DOHH2 (cell line): ENCODE measurements around the gene OR8D1.

Source experiments
- H3F3A ChIP-seq: fragments of 200-600 bp; sonication (generic), shearing (Covaris generic); 2 replicates; pipeline ENCODE4 v1.6.0; 2016; ENCODE audit warnings: antibody characterized with exemption, mild to moderate bottlenecking; ENCODE audit not compliant: control insufficient read depth, insufficient read depth
- H3K27ac ChIP-seq: fragments of 200-600 bp; sonication (generic); 2 replicates; pipeline ENCODE4 v1.5.1; 2014; ENCODE audit warnings: low read depth, mild to moderate bottlenecking, low read length, moderate library complexity
- H3K27me3 ChIP-seq: fragments of 200-600 bp; sonication (generic); 2 replicates; pipeline ENCODE4 v1.6.1; 2014; ENCODE audit warnings: mild to moderate bottlenecking, low read length, mixed read lengths; ENCODE audit not compliant: control insufficient read depth
- H3K36me3 ChIP-seq: fragments of 200-600 bp; sonication (generic); 2 replicates; pipeline ENCODE4 v1.6.1; 2014; ENCODE audit warnings: mild to moderate bottlenecking, low read length, moderate library complexity, mixed read lengths; ENCODE audit not compliant: control insufficient read depth
- H3K4me1 ChIP-seq: fragments of 200-600 bp; sonication (generic); 2 replicates; pipeline ENCODE4 v1.6.1; 2014; ENCODE audit warnings: mild to moderate bottlenecking, low read length, mixed read lengths; ENCODE audit not compliant: control insufficient read depth
- H3K4me2 ChIP-seq: fragments of 200-600 bp; sonication (generic); 2 replicates; pipeline ENCODE4 v1.6.0; 2014; ENCODE audit warnings: mild to moderate bottlenecking, low read length, moderate library complexity
- H3K4me3 ChIP-seq: fragments of 200-600 bp; sonication (generic); 2 replicates; pipeline ENCODE4 v1.5.1; 2014; ENCODE audit warnings: mild to moderate bottlenecking, low read length, mixed read lengths
- H3K79me2 ChIP-seq: fragments of 200-600 bp; sonication (generic); 2 replicates; pipeline ENCODE4 v1.6.1; 2014; ENCODE audit warnings: mild to moderate bottlenecking, low read length, mixed read lengths; ENCODE audit not compliant: control insufficient read depth
- H3K9me2 ChIP-seq: fragments of 200-600 bp; sonication (generic); replicated peaks from 2 replicates; pipeline ENCODE4 v1.6.1; 2014; ENCODE audit warnings: mild to moderate bottlenecking, low read length, mixed read lengths; ENCODE audit not compliant: control insufficient read depth
- H3K9me3 ChIP-seq: fragments of 200-600 bp; sonication (generic); 2 replicates; pipeline ENCODE4 v1.6.1; 2014; ENCODE audit warnings: antibody characterized with exemption, low read length, mixed read lengths; ENCODE audit not compliant: control insufficient read depth, insufficient read depth
- H4K20me1 ChIP-seq: fragments of 200-600 bp; sonication (generic); 2 replicates; pipeline ENCODE4 v1.6.0; 2014; ENCODE audit warnings: low read depth, mild to moderate bottlenecking, antibody characterized with exemption, low read length, moderate library complexity; ENCODE audit not compliant: control insufficient read depth, insufficient read depth
- EZH2phosphoT487 ChIP-seq: fragments of 200-600 bp; sonication (generic); IDR thresholded peaks from 2 replicates; pipeline ENCODE4 v1.6.1; 2017; ENCODE audit warnings: borderline replicate concordance, mild to moderate bottlenecking, antibody characterized with exemption, low read length, moderate library complexity, mixed read lengths
- TF ChIP-seq, protein P1 (sequence below): fragments of 200-600 bp; sonication (generic); IDR thresholded peaks from one replicate; pipeline ENCODE4 v1.5.1; 2014; ENCODE audit warnings: antibody characterized with exemption, mild to moderate bottlenecking, low read depth, low read length; ENCODE audit not compliant: poor library complexity, severe bottlenecking

The OR8D1 gene

DNA sequence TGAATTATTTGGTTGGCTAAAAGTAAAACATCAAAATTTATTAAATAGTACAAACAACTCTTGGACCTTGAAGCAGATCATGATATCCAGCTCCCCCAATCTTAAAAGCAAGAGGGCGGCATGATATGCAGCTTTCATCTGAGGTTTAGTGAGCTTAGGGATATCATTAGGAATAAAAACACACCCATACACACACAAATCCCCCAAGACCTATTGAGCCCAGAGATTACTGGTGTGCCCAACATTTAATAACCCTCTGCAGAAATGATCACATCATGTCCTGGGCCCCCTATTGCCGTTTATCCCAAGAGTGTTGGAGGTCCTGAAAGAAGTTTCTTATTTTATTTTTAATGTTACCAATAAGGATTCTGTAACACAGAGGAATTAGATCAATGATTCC lies at the start of gene OR8D1:
OR8D1 (minus strand) TSS at position 101 of the 400 bp plus-strand sequence. CDS start 3,183 bp downstream, outside the sequence.
- Histone ChIP-seq H3K27me3 (no peaks in the 10 kb centered on the region), H3K27ac (no peak within 1 kb of the TSS), H3K79me2 (no peaks in the 10 kb centered on the region), H3K4me2 (no peak within 1 kb of the TSS), H3K36me3 (no peaks in the 10 kb centered on the region), H3F3A (no peaks in the 10 kb centered on the region), H3K9me3 (no peaks in the 10 kb centered on the region), H3K9me2 (no peaks in the 10 kb centered on the region), H3K4me3 (no peak within 1 kb of the TSS), H4K20me1 (no peaks in the 10 kb centered on the region), H3K4me1 (no peaks in the 10 kb centered on the region)
- TF ChIP-seq EZH2phosphoT487: no peak
- TF ChIP-seq, protein P1, sequence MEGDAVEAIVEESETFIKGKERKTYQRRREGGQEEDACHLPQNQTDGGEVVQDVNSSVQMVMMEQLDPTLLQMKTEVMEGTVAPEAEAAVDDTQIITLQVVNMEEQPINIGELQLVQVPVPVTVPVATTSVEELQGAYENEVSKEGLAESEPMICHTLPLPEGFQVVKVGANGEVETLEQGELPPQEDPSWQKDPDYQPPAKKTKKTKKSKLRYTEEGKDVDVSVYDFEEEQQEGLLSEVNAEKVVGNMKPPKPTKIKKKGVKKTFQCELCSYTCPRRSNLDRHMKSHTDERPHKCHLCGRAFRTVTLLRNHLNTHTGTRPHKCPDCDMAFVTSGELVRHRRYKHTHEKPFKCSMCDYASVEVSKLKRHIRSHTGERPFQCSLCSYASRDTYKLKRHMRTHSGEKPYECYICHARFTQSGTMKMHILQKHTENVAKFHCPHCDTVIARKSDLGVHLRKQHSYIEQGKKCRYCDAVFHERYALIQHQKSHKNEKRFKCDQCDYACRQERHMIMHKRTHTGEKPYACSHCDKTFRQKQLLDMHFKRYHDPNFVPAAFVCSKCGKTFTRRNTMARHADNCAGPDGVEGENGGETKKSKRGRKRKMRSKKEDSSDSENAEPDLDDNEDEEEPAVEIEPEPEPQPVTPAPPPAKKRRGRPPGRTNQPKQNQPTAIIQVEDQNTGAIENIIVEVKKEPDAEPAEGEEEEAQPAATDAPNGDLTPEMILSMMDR: no peak

DNA sequence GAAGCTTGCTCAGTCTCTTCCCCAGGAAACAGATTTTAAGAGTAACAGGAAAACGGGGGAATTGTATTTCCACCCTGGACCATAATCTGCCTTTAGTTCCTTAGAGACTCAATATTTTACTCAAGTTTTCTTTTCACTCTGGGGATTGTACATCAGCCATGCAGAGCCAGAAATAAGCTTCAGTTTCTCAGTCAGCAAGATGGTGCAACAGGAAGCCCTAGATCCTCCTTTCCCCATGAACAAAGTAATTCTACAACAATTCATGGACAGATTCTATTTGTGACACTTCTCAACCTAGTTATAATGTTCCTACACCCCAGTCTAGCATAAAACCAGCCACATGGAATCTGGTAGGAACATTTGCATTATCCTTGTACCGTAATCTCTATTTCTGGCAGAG lies 45.8 kb upstream of the OR8D1 start:
- Histone ChIP-seq H3K9me2 (no peaks in the 10 kb centered on the region), H3F3A (no peaks in the 10 kb centered on the region), H4K20me1 (no peaks in the 10 kb centered on the region), H3K27ac (no peak overlapping the region), H3K4me1 (no peaks in the 10 kb centered on the region), H3K4me3 (no peak overlapping the region), H3K9me3 (no peaks in the 10 kb centered on the region), H3K36me3 (no peaks in the 10 kb centered on the region), H3K4me2 (no peak overlapping the region), H3K79me2 (no peaks in the 10 kb centered on the region), H3K27me3 (no peaks in the 10 kb centered on the region)
- no peak for TF ChIP-seq EZH2phosphoT487
- TF ChIP-seq, protein P1: no peak

DNA sequence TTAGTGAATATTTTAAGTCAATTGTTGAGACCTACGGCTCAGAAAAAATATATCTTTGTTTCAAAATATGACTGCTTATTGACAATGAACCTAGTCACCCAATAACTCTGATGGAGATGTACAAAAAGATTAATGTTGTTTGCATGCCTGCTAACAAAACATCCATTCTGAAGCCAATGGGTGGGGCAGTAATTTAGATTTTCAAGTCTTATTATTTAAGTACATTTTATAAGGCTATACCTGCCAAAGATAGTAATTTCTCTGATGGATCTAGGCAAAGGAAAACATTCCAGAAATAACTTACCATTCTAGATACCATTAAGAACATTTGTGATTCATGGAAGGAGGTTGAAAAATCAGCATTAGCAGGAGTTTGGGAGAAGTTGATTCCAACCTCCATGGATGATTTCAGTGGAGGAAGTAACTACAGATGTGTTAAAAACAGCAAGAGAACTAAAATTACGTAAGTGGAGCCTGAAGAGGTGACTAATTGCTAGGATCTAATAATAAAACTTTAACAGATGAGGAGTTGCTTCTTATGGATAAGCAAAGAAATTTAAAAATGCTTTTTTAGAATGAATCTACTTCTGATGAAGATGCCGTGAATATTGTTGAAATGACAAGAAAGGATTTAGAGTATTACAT lies 32.7 kb upstream of the OR8D1 start:
- no peak overlapping the region for H3K4me2 ChIP-seq
- H3K36me3 ChIP-seq: no peaks in the 10 kb centered on the region
- no peaks in the 10 kb centered on the region for H3K9me2 ChIP-seq
- no peaks in the 10 kb centered on the region for H3K27me3 ChIP-seq
- no peaks in the 10 kb centered on the region for H3K9me3 ChIP-seq
- no peaks in the 10 kb centered on the region for H4K20me1 ChIP-seq
- no peaks in the 10 kb centered on the region for H3K4me1 ChIP-seq
- H3K4me3 ChIP-seq: no peak overlapping the region
- no peaks in the 10 kb centered on the region for H3K79me2 ChIP-seq
- TF ChIP-seq, protein P1: no peak
- TF ChIP-seq EZH2phosphoT487: no peak
- no peak overlapping the region for H3K27ac ChIP-seq
- H3F3A ChIP-seq: no peaks in the 10 kb centered on the region
